Esophagus muscularis mucosa (tissue), 4 donors: ENCODE measurements around the gene MOCOS. TPM values are rescaled to one million over a fixed set of nuclear protein-coding genes. Genes with fewer than 3 reads are reported as not detected.

Experiments used
- DNase-seq: peaks from one replicate; pipeline ENCODE4 v3.0.0-alpha.2; 2017; ENCODE audit errors: extremely low spot score
- H3K27ac ChIP-seq, 4 donors: fragments of 200-600 bp; sonication (generic); replicated peaks in 1 of 4; 1 replicate in 3 of 4; 2 replicates in 1 of 4; pipeline ENCODE4 v1.5.1; 2016 to 2019; ENCODE audit warnings: mild to moderate bottlenecking in 1 of 4
- H3K27me3 ChIP-seq, 4 donors: fragments of 200-600 bp; sonication (generic); one replicate each; pipeline versions ENCODE4 v1.5.1 to v1.6.0; 2016 to 2019
- H3K36me3 ChIP-seq, 4 donors: fragments of 200-600 bp; sonication (generic); one replicate each; pipeline ENCODE4 v1.5.1; 2016 to 2019
- H3K4me1 ChIP-seq, 4 donors: fragments of 200-600 bp; sonication (generic); one replicate each; pipeline ENCODE4 v1.5.1; 2016 to 2019
- H3K4me3 ChIP-seq, 4 donors: fragments of 200-600 bp; sonication (generic); 1 replicate in 2 of 4; 2 replicates in 2 of 4; pipeline ENCODE4 v1.5.1; 2016 to 2019; ENCODE audit warnings: mild to moderate bottlenecking in 4 of 4, moderate library complexity in 1 of 4
- H3K9me3 ChIP-seq, 4 donors: fragments of 200-600 bp; sonication (generic); 1 replicate in 3 of 4; 2 replicates in 1 of 4; pipeline ENCODE4 v1.5.1; 2016 to 2019
- EP300 ChIP-seq: sonication (generic); formaldehyde crosslinking; IDR thresholded peaks from one replicate; pipeline ENCODE4 v1.6.1; 2017; ENCODE audit warnings: antibody characterized with exemption
- POLR2A ChIP-seq: fragments of 450-650 bp; IDR thresholded peaks from one replicate; pipeline ENCODE4 v1.6.1; 2017; ENCODE audit warnings: antibody characterized with exemption, moderate library complexity, mild to moderate bottlenecking, low read depth
- POLR2AphosphoS5 ChIP-seq, 2 donors: sonication (generic); formaldehyde crosslinking; IDR thresholded peaks; one replicate each; pipeline ENCODE4 v1.6.1; 2017; ENCODE audit warnings: antibody characterized with exemption in 2 of 2
- WGBS: methylation state at CpG from one replicate; pipeline ENCODE4 v1.1.5; 2018; 5-methylcytosine and 5-hydroxymethylcytosine counted together
- intact Hi-C: fragments of 100-400 bp; cut with DNase I; formaldehyde crosslinking; loops from one replicate; pipeline ENCODE4 v1.15.1; 2023
- total RNA-seq, 4 donors: library from RNA; depleted of rRNA; stranded (reverse); fragments of >200 nt; gene quantifications; one replicate each; pipeline versions ENCODE4 v1.1.0 to v1.2.1, GENCODE V29; 2016
- TF ChIP-seq, protein P1 (sequence below), 3 experiments: fragments of 200-600 bp in 2 of 3; fragments of 450-650 bp in 1 of 3; sonication (generic) in 2 of 3; IDR thresholded peaks; one replicate each; pipeline ENCODE4 v1.5.1; 2017 to 2019; ENCODE audit warnings: antibody characterized with exemption in 3 of 3, mild to moderate bottlenecking in 2 of 3, moderate library complexity in 1 of 3

The MOCOS gene
- total RNA-seq, 4 donors from 2014 or later: 0.98 to 1.7 (median 1.4) TPM

DNA sequence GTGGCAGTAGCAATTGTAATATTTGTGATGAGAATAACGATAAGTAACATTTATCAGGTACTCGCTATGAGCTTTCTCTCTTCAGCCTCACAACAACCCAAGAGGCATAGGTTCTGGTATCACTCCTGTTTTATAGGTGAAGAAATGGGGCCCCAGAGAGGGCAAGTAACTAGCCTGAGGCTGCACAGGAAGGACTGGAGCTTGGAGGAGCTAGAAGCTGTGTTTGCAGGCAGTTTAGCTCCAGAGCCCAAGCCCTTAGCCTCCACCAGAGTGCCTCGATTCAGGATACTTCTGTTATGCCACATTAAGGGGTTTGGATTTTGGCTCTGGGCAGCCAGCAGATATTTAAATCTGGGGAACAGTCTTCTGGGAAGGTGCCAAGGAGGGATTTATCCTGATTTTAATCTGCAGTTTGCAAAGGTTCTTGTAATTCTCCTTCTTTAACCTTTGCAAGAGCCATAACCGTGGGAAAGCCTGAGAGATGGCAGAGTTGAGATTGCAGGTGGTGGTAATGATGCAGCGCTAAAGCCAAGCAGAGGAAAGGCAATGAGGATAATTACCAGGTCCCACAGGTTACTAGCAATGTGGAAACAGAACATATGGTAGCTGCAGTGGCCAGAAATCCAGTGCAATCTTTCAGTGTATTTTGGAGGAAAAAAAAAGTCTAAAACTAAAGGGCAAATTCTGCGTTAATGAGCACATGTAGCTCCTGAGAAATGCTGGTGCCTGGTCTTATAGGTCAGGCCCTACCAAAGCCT is 9.1 kb downstream of the MOCOS start:
- Histone ChIP-seq H3K27me3 (no peaks in the 10 kb centered on the region), H3K4me1 (peaks cover 0 to 4% (median 0%) of the 10 kb centered on the region in 4 donors), H3K27ac (no peak overlapping the region), H3K9me3 (no peaks in the 10 kb centered on the region), H3K4me3 (no peak overlapping the region), H3K36me3 (no peaks in the 10 kb centered on the region)
- TF ChIP-seq, protein P1, sequence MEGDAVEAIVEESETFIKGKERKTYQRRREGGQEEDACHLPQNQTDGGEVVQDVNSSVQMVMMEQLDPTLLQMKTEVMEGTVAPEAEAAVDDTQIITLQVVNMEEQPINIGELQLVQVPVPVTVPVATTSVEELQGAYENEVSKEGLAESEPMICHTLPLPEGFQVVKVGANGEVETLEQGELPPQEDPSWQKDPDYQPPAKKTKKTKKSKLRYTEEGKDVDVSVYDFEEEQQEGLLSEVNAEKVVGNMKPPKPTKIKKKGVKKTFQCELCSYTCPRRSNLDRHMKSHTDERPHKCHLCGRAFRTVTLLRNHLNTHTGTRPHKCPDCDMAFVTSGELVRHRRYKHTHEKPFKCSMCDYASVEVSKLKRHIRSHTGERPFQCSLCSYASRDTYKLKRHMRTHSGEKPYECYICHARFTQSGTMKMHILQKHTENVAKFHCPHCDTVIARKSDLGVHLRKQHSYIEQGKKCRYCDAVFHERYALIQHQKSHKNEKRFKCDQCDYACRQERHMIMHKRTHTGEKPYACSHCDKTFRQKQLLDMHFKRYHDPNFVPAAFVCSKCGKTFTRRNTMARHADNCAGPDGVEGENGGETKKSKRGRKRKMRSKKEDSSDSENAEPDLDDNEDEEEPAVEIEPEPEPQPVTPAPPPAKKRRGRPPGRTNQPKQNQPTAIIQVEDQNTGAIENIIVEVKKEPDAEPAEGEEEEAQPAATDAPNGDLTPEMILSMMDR (IDR thresholded peaks at IDR 0.05): no peak
- no peak for TF ChIP-seq POLR2AphosphoS5 (IDR thresholded peaks at IDR 0.05)
- TF ChIP-seq POLR2A: no peak
- TF ChIP-seq EP300: no peak
- no peak for DNase-seq
- 78% methylated on average over 6 of the region's 6 CpGs for WGBS
- intact Hi-C loops: no loop called here

DNA sequence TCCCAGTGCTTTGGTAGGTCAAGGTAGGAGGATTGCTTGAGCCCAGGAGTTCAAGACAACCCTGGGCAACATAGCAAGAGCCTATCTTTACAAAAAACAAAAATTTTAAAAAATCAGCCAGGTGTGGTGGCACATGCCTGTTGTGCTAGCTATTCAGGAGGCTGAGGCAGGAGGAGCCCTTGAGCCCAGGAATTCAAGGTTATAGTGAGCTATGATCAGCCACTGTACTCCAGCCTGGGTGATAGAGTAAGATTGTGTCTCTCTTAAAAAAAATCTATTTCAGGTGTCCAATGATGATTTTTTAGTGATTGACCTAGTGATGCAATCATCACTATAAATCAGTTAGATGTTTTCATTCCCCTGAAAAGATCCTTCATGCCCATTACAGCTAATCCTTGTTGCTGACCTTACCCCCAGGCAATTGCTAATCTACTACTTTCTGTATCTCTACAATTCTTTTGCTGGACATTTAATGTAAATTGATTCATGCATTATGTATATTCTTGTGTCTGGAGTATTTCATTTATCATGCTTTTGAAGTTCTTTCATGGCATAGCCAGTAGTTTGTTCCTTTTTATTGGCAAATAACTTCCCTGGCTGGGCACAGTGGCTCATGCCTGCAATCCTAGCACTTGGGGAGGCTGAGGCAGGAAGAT is 10.3 kb downstream of the MOCOS start:
- DNase-seq: no peak
- Histone ChIP-seq H3K36me3 (no peaks in the 10 kb centered on the region), H3K4me3 (no peak overlapping the region), H3K27me3 (no peaks in the 10 kb centered on the region), H3K27ac (no peak overlapping the region), H3K9me3 (no peaks in the 10 kb centered on the region), H3K4me1 (peaks cover 0 to 4% (median 0%) of the 10 kb centered on the region in 4 donors)
- TF ChIP-seq EP300: no peak
- no peak for TF ChIP-seq POLR2AphosphoS5 (IDR thresholded peaks at IDR 0.05)
- TF ChIP-seq POLR2A: no peak
- TF ChIP-seq, protein P1 (IDR thresholded peaks at IDR 0.05): no peak
- intact Hi-C loops: no loop called here

- no peak overlapping the region for H3K4me3 ChIP-seq
- H3K27me3 ChIP-seq: no peaks in the 10 kb centered on the region
- TF ChIP-seq, protein P1 (IDR thresholded peaks at IDR 0.05): no peak
- TF ChIP-seq EP300: no peak
- TF ChIP-seq POLR2AphosphoS5 (IDR thresholded peaks at IDR 0.05): no peak
- TF ChIP-seq POLR2A: no peak
- peaks cover 0 to 4% (median 0%) of the 10 kb centered on the region in 4 donors for H3K4me1 ChIP-seq
- intact Hi-C loops: no loop called here
- DNase-seq: no peak
- no peaks in the 10 kb centered on the region for H3K36me3 ChIP-seq
- WGBS: 91% methylated on average over 14 of the region's 22 CpGs
- H3K27ac ChIP-seq: no peak overlapping the region
- no peaks in the 10 kb centered on the region for H3K9me3 ChIP-seq
These were observed 12.5 kb downstream of the MOCOS start for GRCh38 chr18:36199691-36200295.

GRCh38 chr18:36200354-36200771 is 13.1 kb downstream of the MOCOS start:
- intact Hi-C loops: no loop called here
- Histone ChIP-seq H3K4me3 (no peak overlapping the region), H3K27me3 (no peaks in the 10 kb centered on the region), H3K4me1 (peaks cover 0 to 4% (median 0%) of the 10 kb centered on the region in 4 donors), H3K9me3 (no peaks in the 10 kb centered on the region), H3K27ac (no peak overlapping the region), H3K36me3 (no peaks in the 10 kb centered on the region)
- TF ChIP-seq POLR2AphosphoS5 (IDR thresholded peaks at IDR 0.05): no peak
- no peak for TF ChIP-seq POLR2A
- TF ChIP-seq, protein P1 (IDR thresholded peaks at IDR 0.05): no peak
- no peak for TF ChIP-seq EP300
- peak; percentile 84 for DNase-seq
